HG03103 (cell line): ENCODE data around the gene INAFM1.
A peak's percentile ranks its signal among the peaks of the same experiment; 100 is the strongest.

ENCODE experiments used
- ATAC-seq: cut with Tn5 transposase; IDR thresholded peaks from one replicate; pipeline ENCODE4 v1.9.1; 2021; ENCODE audit warnings: low read depth; ENCODE audit not compliant: unreplicated experiment

Gene INAFM1

GRCh38 chr19:47274071-47274890, at the start of gene INAFM1:
Gene INAFM1 (plus strand): TSS chr19:47274885. CDS start chr19:47274920, 35 bp downstream.
- ATAC-seq = peak; percentile 37

DNA sequence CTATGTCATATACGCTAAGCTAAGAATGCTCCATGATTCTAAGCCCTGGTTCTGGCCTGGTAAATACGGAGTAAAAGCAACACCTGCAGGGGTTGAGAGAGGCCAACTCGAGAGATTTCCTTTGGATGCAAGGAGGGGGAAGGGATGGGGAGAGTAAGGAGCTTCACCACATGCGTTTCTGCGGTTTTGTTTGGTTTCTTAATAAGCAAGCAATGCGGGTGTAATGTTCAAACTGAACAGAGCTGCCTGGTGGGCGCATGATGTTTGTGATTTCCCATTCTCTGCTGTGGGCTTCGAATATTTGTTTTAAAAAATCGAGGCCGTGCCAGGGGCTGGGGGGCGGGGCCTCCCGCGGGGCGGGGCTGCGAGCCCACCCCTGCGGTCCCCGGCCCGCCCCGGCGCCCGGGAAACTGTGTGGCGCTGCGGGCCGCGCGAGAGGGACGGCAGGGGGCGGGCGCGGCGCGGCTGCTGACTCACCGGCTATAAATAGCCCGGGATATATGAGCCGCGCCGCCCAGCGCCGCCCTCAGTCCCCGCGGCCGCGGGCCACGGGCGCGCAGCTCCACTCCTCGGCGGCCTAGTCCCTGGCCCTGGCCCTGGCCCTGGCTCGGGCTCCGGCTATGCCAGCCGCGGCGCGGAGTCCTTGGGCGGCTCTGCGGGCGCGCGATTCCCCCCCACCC, 48.8 kb upstream of the INAFM1 start:
- ATAC-seq = peak; percentile 35

GRCh38 chr19:47226426-47227351, 48.0 kb upstream of the INAFM1 start:
- peak; percentile 16 for ATAC-seq

- no peak for ATAC-seq
These were observed 47.1 kb upstream of the INAFM1 start for GRCh38 chr19:47227352-47228167.

DNA sequence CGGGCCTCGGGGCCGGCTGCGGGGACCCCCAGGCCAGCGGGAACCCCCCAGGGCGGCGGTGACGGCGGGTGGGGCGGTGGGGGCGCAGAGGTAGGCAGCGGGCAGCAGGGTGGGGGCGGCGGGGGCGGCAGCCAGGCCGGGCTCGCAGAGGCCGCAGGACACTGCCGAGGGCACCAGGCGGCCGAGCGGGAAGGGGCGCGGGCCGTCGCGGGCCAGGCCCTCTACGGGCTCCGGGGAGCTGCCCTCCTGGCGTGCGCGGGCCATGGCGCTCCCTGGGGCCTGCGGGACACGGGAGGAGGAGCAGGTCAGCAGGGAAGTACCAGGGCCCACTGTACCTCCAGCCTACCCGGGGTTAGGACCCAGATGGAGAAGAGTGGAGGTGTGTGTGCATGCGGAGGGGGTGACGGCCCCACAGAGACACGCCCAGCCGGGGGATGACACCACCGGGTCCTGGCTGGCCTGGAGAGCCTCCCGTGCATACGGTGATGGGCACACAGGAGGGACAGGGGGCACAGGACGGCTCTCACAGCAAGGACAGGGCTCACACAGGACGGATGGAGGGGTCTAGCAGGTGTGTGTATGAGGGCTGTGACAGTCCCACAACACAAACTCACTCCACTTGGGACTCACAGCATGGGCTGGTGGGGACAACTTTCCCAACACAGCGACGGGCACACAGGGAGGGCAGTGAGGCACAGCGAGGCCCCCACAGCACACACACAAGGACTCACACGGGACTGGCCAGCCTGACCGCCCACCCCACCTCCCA, 46.3 kb upstream of the INAFM1 start:
- ATAC-seq = no peak

GRCh38 chr19:47228937-47229675, 45.6 kb upstream of the INAFM1 start:
- no peak for ATAC-seq

DNA sequence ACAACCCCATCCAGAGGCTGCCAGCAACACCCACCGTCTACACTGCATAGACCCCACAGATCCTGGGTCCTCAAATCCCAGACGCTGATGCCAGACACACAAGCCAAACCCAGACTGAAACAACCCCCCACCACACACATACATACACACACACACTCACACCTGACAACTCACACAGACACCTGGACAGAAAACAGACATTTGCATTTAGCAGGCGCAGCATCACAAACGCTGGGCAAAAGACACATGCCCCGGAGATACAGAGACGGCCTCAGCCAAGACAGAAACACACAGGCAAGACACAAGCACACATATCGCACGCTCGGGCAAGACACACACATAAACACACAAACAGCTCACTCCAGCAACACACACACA, 45.0 kb upstream of the INAFM1 start:
- no peak for ATAC-seq

GRCh38 chr19:47230054-47230920, 44.4 kb upstream of the INAFM1 start:
- no peak for ATAC-seq

DNA sequence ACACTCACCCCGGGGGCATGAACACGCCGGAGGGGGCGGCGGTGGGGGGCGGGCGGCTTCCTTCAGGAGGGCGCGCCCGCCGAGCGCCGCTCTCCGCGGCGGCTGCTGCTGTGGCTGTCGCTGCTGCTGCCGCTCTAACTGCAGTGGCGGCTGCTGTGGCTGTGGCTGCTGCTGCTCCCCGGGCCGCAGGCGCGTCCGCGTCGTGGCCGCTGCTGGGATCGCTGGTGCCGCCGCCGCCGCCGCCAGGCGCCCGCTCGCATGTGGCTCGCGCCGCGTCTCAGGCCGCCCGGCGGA, 43.8 kb upstream of the INAFM1 start, which contains the start of gene BBC3:
Gene BBC3 (minus strand): TSS at position 279 of the 294 bp plus-strand sequence. CDS start 2,768 bp downstream, outside the sequence.
- no peak for ATAC-seq

DNA sequence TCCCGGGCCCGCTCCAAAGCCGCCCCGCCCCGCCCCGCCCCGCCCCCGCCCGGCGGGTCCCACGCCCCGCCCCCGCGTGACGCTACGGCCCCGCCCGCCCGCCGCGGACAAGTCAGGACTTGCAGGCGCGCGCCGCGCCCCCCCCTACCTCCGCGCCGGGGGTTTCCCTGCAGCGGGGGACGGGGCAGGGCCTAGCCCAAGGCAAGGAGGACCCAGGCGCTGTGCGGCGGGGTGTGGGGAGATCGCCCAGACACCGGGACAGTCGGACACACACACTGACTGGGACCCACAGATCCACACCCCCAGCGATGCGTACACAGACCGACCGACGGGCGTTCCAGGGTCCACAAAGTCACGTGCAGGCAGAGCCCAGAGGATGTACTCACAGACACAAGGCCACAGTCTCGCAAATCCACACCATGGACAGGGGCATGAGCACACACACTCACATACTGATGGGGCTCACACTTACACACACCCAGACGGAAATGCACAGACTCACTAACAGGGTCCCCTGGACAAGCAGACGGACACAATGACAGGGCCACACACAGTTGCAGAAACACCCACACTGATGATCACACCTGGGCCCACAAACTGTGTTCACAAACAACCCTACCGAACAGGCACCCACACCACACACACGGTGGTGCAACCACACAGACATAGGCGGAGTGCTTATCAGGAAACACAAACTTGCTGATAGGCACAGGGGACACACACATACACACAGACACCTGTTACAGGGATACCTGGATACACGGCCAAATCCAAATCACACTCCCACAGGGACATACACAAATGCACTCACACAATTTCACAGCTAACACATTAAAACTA, 43.2 kb upstream of the INAFM1 start:
- ATAC-seq = no peak

GRCh38 chr19:47232422-47233211, 42.1 kb upstream of the INAFM1 start:
- no peak for ATAC-seq

DNA sequence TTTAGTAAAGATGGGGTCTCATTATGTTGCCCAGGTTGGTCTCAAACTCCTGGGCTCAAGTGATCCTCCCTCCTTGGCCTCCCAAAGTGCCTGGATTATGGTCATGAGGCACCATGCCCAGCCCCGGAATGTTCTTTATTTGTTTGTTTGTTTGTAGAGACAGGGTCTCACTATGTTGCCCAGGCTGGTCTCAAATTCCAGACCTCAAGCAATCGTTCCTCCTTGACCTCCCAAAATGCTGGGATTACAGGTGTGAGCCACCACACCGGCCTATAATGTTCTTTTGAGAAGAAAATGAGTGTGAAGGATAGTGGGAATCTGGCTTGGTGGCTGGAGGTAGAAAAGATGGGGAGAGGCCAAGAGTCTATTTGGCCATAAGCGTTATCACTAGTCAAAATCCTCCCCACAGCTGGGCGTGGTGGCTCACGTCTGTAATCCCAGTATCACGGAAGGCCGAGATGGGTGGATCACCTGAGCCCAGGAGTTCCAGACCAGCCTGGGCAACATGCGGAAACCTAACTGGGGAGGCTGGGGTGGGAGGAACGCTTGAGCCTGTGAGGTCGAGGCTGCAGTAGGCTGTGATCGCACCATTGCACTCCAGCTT, 38.5 kb upstream of the INAFM1 start:
- no peak for ATAC-seq

- ATAC-seq = no peak
These were observed 35.5 kb upstream of the INAFM1 start for GRCh38 chr19:47239152-47239551.

DNA sequence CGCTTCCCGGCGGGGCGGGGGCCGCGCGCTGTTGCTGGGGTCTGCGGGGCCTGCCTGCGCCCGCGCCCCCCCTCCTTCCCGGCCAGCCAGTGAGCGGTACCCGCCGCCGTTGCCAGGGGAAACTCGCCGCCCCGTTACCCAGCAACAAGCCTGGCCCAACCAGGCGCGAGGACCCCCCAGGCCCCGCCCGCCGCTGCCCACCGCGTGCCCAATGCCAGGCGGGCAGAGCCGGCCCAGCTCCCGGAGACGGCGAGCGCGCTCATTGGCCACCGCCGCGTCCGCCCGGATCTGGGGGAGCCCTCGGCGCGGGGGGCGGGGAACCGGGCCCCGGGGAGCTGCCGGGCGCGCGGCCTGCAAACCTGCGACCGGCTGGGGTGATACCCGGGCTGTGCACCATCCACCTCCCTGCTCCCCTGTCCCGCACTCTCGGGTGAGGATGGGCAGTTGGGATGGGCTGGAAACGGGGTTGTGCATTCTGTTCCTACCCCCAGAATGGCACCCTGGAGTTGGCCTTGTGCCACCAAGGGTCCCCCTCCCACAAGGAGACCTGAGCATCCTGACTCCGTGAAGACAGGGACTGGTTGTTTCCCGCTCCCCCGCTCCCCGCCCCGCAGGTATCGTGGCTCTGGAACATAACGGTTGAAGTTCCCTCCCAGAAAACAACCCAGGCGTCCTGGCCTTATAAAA, 34.9 kb upstream of the INAFM1 start:
- no peak for ATAC-seq

DNA sequence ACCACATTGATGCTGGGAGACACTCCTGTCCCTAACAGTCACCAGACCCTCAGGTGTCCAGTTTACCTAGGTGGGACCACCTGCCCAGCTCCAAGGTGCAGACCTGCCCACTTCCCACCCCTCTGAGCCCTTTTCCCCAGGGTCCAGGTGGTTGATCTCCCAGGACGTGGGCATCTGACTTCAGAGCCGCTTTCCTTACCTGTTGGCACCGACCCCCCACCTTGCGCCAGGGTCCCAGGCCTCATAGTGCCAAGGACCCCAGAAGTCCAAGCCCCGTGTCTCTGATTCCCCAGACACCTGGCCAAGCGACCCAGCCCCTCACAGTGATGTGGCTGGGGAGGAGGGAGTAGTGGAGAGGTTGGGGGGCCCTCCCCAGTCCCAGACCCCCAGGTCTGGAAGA, 34.1 kb upstream of the INAFM1 start:
- no peak for ATAC-seq
